K562 (cell line): Measurements from ENCODE around the gene B3GALNT2. TPM values are rescaled to one million over a fixed set of nuclear protein-coding genes. Genes with fewer than 3 reads are reported as not detected.

Source experiments
- COPS2 ChIP-seq: fragments of 450-650 bp; conservative IDR thresholded peaks from 2 replicates; pipeline ENCODE4 v1.6.1; 2016; ENCODE audit warnings: mild to moderate bottlenecking, moderate library complexity
- KDM5B ChIP-seq: fragments of 200-600 bp; sonication (generic); IDR thresholded peaks from 2 replicates; pipeline ENCODE4 v1.6.1; 2012; ENCODE audit warnings: low read depth, mild to moderate bottlenecking, moderate library complexity, low read length, control low read depth, inconsistent platforms; ENCODE audit not compliant: insufficient replicate concordance
- RAD21 ChIP-seq, 2 experiments: fragments of 250-450 bp in 1 of 2; fragments of 450-650 bp in 1 of 2; sonication (Bioruptor Pico) in 1 of 2; formaldehyde crosslinking in 1 of 2; IDR thresholded peaks in 1 of 2; conservative IDR thresholded peaks in 1 of 2; 2 replicates each; pipeline versions ENCODE4 v1.4.0 to v1.8.0; 2020 to 2022; ENCODE audit warnings: mild to moderate bottlenecking in 2 of 2, moderate library complexity in 1 of 2
- ZEB2 ChIP-seq: fragments of 450-650 bp; IDR thresholded peaks from 2 replicates; pipeline ENCODE4 v1.6.1; 2016
- ZSCAN32 ChIP-seq: fragments of 450-650 bp; formaldehyde crosslinking; IDR thresholded peaks from 2 replicates; pipeline ENCODE4 v1.4.0; 2020; ENCODE audit warnings: mild to moderate bottlenecking, moderate library complexity
- polyA plus RNA-seq, 8 experiments: library from polyadenylated mRNA; depleted of rRNA in 4 of 8; stranded (reverse) in 5 of 8; unstranded in 3 of 8; fragments of >200 nt; fragmentation: Nextera tagmentation in 2 of 8; fragmentation: Illumina TruSeq in 1 of 8; extraction: Ambion mirVana in 2 of 8; extraction: Trizol in 1 of 8; gene quantifications; 2 replicates each; pipeline versions ENCODE4 v1.2.1 to v1.2.3, GENCODE V29; 2011 to 2014; ENCODE audit warnings: inconsistent platforms in 1 of 8, missing spikeins in 1 of 8
- total RNA-seq, 7 experiments: library from RNA; depleted of rRNA in 6 of 7; stranded (reverse); fragments of >200 nt in 6 of 7; fragmentation: Illumina TruSeq in 2 of 7; extraction: Trizol in 2 of 7; gene quantifications; 2 replicates each; pipeline versions ENCODE4 v1.2.1 to v1.2.3, GENCODE V29; 2011 to 2021; ENCODE audit warnings: low replicate concordance in 1 of 7
- TF ChIP-seq, protein P1 (sequence below), 2 experiments: fragments of 450-650 bp; IDR thresholded peaks; 2 replicates each; pipeline ENCODE4 v1.6.1; 2016; ENCODE audit warnings: mild to moderate bottlenecking in 2 of 2, borderline replicate concordance in 1 of 2, low read depth in 1 of 2, moderate library complexity in 1 of 2
- TF ChIP-seq, protein P2 (sequence below), 2 experiments: fragments of 450-650 bp in 1 of 2; IDR thresholded peaks; 2 replicates each; pipeline ENCODE4 v1.6.1; 2011 to 2017; ENCODE audit warnings: low read depth in 2 of 2, antibody characterized with exemption in 1 of 2, borderline replicate concordance in 1 of 2, low read length in 1 of 2, mild to moderate bottlenecking in 1 of 2, mixed read lengths in 1 of 2; ENCODE audit not compliant: control insufficient read depth in 1 of 2
- TF ChIP-seq, protein P3 (sequence below): fragments of 250-450 bp; sonication (Bioruptor Pico); IDR thresholded peaks from 2 replicates; pipeline ENCODE4 v1.9.0; 2021; ENCODE audit warnings: mild to moderate bottlenecking

B3GALNT2 gene
- total and polyA plus RNA-seq, 9 of the 15 experiments (the other 6 are each of a cell fraction or from before 2014, with no cell fraction given): 2.0 to 31.7 (median 22.9) TPM

DNA sequence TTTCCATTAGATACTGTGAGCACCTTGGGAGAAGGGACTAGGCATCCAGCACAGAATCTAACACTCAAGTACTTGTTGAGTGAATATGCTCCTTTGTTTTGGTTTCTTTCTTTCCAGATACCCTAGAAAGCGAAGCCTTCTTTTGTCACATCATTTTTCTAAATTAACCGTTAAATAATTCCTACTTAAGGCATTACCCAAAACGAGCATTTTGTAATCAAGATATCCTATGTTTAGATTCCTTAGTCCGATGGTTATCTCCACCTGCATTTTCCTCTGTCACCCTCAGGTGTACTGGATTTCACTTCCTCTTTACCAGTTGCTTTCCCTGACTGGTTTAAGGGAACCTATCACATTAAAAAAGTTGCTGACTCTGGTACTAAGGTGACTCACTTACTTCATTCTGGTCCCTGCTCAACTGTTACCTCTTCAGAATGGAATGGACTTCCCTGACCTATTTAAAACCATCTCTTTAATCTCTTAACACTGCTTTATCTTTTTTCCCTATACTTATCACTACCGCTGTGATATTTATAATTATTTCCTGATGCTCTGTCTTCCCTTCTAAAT is 3.2 kb downstream of the B3GALNT2 start (continued):
- TF ChIP-seq, protein P1, sequence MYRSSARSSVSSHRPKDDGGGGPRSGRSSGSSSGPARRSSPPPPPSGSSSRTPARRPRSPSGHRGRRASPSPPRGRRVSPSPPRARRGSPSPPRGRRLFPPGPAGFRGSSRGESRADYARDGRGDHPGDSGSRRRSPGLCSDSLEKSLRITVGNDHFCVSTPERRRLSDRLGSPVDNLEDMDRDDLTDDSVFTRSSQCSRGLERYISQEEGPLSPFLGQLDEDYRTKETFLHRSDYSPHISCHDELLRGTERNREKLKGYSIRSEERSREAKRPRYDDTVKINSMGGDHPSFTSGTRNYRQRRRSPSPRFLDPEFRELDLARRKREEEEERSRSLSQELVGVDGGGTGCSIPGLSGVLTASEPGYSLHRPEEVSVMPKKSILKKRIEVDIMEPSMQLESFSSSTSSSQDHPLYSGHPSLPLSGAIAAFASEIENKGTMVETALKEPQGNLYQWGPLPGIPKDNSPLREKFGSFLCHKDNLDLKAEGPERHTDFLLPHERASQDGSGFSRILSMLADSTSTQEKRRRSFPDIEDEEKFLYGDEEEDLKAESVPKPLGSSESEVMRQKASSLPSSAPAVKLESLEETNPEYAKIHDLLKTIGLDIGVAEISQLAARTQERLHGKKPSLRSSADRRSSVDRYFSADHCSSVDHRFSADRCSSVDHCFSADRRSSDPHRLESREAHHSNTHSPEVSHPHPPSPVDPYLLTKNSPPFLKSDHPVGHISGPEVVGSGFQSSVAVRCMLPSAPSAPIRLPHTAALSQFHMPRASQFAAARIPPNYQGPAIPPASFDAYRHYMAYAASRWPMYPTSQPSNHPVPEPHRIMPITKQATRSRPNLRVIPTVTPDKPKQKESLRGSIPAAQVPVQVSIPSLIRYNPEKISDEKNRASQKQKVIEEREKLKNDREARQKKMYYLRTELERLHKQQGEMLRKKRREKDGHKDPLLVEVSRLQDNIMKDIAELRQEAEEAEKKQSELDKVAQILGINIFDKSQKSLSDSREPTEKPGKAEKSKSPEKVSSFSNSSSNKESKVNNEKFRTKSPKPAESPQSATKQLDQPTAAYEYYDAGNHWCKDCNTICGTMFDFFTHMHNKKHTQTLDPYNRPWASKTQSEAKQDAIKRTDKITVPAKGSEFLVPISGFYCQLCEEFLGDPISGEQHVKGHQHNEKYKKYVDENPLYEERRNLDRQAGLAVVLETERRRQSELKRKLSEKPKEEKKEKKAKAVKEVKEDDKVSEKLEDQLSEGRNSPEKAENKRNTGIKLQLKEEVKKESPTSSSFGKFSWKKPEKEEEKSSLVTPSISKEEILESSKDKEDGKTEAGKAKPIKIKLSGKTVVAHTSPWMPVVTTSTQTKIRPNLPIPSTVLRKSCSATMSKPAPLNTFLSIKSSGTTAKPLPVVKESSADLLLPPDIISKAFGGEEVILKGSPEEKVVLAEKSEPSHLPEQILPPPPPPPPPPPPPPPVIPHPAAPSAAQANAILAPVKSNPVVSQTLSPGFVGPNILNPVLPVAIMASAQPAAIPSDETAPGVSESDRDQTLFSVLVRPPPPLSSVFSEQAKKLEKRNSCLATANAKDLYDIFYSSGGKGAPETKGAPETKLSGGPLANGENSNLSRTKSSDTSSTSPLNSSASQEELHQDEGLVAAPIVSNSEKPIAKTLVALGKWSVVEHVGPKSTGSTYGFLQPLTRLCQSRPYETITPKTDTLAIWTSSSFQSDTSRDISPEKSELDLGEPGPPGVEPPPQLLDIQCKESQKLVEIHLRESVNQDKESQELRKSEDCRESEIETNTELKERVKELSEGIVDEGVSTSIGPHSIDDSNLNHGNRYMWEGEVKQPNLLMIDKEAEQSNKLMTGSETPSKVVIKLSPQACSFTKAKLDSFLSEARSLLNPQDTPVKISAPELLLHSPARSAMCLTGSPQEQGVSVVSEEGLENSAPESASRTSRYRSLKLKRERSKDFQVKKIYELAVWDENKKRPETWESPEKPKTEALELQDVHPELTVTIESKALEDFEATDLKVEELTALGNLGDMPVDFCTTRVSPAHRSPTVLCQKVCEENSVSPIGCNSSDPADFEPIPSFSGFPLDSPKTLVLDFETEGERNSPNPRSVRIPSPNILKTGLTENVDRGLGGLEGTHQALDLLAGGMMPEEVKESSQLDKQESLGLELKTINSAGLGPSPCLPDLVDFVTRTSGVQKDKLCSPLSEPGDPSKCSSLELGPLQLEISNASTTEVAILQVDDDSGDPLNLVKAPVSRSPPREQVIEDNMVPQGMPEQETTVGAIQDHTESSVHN (IDR thresholded peaks at IDR 0.05; ENCODE audit: borderline replicate concordance in 1 of 2, low read depth in 1 of 2): no peak
- TF ChIP-seq RAD21 (CRISPR knock-in tag; conservative IDR thresholded peaks at IDR 0.05 in 1 of 2, IDR thresholded peaks at IDR 0.05 in 1 of 2): no peak
- peak; percentile 69 for TF ChIP-seq ZEB2
- no peak for TF ChIP-seq COPS2
- TF ChIP-seq, protein P2, sequence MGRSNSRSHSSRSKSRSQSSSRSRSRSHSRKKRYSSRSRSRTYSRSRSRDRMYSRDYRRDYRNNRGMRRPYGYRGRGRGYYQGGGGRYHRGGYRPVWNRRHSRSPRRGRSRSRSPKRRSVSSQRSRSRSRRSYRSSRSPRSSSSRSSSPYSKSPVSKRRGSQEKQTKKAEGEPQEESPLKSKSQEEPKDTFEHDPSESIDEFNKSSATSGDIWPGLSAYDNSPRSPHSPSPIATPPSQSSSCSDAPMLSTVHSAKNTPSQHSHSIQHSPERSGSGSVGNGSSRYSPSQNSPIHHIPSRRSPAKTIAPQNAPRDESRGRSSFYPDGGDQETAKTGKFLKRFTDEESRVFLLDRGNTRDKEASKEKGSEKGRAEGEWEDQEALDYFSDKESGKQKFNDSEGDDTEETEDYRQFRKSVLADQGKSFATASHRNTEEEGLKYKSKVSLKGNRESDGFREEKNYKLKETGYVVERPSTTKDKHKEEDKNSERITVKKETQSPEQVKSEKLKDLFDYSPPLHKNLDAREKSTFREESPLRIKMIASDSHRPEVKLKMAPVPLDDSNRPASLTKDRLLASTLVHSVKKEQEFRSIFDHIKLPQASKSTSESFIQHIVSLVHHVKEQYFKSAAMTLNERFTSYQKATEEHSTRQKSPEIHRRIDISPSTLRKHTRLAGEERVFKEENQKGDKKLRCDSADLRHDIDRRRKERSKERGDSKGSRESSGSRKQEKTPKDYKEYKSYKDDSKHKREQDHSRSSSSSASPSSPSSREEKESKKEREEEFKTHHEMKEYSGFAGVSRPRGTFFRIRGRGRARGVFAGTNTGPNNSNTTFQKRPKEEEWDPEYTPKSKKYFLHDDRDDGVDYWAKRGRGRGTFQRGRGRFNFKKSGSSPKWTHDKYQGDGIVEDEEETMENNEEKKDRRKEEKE (IDR thresholded peaks at IDR 0.05; ENCODE audit: borderline replicate concordance in 1 of 2, control insufficient read depth in 1 of 2, low read depth in 2 of 2, low read length in 1 of 2): no peak
- TF ChIP-seq ZSCAN32 (CRISPR knock-in tag): no peak
- TF ChIP-seq KDM5B: no peak
- TF ChIP-seq, protein P3, sequence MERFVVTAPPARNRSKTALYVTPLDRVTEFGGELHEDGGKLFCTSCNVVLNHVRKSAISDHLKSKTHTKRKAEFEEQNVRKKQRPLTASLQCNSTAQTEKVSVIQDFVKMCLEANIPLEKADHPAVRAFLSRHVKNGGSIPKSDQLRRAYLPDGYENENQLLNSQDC (CRISPR knock-in tag): no peak
